Measurements from ENCODE around the gene KRT81.
A peak's percentile ranks its signal among the peaks of the same experiment; 100 is the strongest.

KRT81 gene

DNA sequence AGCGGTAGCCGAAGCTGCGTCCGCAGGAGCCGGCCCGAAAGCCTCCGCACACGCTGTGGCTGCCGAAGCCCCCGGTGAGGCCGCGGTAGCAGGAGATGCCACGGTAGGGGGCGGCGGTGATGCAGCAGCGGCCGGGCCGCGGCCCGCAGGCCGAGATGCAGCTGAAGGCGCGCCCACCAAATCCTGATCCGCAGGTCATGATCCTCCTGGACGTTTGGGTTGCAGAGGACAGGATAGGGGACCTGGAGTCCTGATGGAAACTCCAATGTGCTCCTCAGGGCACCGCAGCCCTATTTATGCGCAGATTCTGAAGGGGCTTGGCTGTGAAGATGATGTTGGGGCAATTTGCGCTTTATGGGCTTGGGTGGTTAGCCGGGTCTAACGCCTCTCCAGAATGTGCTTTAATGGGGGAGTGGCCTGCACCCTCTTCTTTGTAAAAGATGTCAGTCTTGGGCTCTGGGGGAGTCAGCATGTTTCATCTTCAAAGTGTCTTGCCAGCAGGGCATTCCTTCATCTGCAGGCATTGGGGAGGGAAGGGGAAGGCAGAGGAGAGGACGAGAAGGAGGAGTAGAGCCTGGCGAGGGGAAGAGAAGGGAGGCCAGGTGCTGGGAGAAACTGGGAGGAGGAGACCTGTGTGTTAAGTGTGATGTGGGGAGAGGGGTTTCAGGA, at the start of gene KRT81:
TSS of gene KRT81 (minus strand) at position 268 of the 669 bp plus-strand sequence. CDS start at position 199, 69 bp downstream.
- no peak for DNase-seq

DNA sequence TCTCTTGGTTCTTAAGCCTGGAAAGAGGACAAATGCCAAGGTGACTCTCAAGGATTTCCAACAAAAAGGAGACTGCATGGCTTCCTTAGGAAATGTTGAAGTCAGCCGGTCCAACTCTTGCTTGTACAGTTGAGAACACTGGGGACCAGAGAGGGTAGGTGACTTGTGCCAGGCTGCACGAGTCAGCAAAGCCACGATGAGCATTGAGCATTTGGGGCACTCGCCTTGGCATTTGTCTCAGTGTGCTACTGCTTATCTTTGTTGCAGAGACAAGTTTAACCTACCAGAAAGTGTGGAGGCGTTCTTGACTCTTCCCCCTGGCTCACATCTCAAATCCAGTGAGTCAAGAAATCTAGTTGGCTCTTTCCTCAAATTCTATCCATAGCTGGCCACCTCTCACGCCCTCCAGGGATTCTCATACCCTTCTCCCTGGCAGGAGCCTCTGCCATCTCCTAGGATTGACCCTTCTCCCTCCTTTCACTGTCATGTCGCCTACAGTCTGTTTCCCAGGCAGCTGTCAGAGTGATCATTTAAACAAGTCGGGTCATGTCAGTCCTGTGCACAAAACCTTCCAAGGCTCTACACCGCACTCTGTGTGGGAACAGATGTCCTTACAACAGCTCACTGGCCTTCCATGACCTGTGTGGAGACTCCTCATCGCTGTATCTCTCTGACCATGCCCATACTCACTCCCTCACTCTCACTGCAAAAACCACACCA, 47.1 kb upstream of the KRT81 start:
- DNase-seq: no peak

DNA sequence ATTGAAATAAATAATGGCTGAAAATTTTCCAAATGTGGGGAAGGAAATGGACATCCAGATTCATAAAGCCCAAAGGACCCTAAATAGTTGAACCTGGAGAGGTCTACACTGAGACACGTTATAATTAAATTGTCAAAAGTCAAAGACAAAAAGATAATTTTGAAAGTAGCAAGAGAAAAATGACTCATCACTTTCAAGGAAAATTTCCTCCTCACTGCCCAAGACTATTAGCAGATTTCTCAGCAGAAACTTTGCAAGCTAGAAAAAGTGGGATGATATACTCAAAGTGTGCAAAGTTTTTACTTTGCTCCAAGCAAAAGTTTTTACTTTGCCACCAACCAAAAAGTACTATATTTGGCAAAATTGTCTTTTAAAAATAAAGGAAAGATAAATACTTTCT, 45.7 kb upstream of the KRT81 start:
- no peak for DNase-seq

DNA sequence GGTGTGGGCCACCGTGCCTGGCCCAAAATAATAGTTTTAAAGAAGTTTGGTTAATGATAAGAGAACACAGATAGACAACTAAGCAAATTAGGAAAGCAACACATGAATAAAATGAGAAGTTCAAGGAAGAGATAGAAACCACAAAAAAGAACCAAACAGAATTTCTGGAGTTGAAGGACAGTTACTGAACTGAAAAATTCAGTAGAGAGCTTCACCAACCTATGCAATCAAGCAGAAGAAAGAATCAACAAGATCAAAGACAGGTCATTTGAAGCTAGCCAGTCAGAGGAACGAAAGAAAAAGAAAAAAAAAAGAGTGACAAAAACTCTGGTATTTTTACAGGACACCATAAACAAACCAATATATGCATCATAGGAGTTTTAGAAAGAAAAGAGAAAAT, 45.3 kb upstream of the KRT81 start:
- DNase-seq: no peak

DNA sequence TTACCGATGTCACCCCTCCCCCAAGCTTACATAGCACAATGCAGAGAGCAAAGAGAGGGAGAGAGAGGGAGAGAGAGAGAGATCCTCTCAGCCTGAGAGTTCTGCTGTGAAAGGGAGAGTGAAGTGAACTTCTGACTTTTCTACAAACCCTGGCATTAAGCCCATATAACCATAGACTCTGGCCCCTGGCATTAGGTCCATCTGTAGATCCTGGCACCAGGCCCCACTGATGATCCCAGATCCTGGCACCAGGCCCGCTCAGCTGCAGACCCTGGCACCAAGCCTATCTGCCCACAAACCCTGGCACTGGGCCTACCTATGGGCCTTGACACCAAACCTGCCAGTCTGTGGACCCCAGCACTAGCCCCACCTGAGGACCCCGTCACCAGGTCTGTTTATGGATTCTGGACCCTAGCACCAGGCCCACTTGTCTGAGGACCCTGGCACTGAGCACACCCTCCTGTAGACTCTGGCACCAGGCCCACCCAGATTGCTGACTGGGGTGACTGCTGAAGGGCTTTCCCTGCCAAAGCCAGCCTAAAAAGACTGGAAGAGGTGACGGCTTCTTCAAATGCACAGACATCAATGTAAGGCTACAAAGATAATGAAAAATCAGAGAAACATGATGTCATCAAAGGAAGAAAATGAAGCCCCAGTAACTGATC, 44.4 kb upstream of the KRT81 start:
- no peak for DNase-seq

DNA sequence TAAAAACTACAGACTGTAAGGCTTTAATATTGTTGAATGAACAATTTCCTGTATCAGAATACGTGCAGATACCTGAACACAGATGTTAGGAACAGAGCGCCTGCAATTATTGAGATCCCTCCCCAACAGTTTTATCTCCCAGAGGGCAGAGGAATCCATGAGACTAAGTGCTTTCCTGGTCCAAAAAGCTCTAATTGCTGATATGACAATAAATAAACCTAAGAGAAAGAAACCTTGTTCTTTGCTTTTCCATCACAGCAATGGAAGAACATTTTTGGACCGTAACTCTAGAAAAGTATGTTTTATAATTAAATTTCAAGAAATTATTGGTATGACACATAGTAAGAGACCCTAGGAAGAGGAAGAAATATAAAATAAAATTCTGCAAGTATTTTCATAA, 42.9 kb upstream of the KRT81 start:
- DNase-seq: no peak

DNA sequence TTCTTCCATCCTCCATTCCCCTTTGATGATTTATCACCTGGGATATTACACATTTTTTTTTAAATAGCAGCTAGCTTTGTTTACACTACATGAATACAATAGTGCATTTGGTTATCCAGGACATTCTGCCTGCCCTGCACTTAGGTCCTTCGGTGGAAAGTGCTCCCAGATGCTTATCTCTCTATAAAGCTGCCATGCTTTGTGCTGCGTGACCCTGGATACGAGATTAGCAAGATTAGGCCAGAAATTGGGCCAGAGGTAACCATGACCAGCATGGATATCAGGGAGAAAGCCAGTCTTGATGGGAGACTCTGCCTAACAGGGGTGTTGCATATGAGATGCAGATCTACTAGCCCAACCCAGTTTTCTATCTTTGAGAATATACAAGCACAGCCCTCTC, 42.0 kb upstream of the KRT81 start:
- no peak for DNase-seq

DNA sequence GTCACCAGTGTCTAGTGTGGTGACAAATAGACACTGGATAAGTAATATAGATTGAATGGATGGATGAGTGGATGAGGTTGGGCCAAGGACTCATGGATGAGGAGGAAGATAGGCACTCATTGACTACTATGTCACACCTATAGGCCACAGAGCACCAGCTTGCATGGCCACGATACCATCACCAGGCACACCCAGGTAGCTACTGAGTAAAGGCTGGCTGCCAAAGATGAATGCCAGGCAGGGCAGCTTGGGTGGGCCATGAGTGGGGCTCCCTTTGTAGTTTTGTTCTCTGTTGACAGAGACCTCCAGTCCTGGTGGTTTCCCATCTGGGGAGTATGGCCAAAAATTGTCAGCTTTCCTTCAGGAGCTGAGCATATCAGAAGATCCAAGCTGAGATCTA, 41.0 kb upstream of the KRT81 start:
- DNase-seq: no peak

DNA sequence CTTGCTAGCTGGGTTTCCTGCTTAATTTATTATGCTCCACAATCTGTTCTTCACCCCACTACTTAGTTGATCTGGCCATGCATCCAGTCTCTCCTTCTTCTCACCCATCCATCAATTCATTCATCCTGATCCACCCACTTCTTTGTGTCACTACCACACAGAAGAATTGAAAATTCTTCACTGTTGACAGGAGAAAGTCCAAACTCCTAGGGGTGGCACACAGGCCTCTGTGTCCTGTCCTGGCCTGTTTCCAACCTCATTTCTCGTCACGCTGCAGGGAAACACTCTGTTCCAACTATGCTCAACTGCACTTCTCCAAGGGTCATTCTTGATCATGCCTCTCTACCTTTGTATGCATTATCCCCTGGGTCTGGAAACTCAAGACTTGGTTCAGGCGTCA, 40.5 kb upstream of the KRT81 start:
- no peak for DNase-seq

DNA sequence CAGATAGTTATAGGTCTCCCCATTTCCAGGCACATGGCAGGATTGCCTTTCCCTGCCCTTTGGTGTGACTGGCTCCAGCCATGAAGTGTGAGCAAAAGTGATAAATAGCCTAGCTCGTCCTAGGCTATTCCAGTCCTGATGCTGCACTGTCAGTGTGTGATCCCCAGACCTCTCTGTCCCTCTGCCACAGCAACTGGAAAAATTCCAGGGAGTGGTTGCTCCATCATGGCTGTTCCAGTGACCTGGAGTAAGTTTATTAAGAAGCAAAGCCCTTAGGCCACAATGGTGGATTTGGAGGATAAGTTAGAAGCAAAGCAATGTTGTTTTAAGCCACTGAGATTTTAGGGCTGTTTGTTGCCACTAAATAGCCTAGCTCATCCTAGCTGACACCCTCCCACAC, 39.7 kb upstream of the KRT81 start:
- no peak for DNase-seq

DNA sequence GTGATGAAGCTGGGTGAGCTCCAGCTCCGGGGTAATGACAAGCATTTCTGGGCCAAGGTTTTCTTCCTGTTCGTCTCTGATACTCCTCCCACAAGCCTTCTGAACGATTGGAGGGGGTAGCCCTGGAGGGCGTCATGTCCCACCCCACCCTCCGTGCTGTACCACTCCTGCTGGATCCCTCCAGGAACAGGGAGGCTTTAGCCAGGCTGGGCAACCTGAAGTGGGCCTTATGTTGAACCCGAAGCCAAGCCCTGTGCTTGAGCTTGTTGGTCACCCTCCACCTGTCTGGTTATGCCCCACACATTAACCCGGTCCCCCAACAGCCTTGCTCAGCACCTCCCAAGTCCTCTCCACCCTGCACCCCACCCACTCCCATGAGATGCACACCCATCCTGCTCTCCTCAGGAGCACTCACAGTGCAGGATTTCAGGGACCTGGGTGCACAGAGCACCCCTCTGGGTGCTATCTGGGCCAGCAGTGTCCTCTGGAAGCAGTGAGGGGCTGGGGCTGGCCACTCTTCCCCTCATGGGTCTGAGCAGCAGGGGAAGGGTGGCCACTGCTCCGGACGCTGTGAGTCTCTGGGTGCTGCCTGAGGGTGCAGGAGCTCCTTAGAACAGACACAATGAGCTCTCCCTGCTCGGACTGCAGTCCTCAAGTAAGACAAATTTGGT, 36.6 kb upstream of the KRT81 start:
- no peak for DNase-seq

DNA sequence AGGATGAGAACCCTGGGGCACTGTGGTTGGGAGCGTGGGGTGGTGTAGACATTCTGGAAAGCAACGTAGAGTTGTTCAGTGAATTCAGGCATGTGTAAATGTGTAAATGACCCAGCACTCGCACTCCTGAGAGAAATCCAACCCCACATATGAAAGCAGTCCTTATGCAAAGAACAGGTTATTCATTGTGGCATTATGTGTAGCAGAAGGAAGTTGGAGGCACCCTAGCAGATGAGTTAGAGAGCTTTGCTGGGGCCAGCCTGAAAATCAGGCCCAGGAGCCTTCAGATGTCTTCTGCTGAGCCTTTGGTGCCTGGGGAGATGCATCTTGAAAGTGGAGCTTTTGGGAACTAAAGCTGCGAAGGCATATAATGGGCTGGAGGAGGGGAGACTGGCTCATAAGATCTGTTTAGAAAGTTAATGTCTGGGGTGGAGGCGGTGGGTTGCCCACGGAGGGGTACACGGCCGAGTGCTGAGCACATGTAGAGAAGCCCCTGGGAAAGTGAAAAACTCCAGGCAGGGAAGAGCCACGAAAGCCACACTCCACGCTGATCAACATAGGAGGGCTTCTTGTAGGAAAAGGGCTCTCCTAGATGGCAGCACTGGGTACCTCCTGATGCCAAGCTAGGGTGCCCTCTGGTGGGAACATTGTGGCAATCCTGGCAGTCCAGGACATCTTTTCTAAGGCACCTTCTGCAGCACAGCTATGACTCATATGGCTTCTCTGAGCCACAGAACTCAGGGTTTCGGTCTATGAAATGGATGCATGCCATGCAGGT, 35.9 kb upstream of the KRT81 start:
- peak; percentile 84 for DNase-seq

DNA sequence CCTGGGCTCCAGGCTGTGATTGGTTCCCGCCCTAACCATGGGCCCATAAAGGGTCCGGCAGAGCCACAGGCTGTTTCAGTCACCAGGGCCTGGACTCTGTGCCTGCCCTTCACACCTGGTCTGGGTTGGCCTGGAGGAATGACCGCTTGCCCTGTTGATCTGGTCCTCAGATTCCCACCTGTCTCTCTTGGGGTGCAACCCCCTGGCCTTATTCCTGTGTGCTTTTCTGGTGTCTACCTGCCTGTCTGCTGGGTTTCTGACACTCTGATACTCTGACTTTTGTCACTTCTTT, 32.8 kb upstream of the KRT81 start:
- DNase-seq: no peak

DNA sequence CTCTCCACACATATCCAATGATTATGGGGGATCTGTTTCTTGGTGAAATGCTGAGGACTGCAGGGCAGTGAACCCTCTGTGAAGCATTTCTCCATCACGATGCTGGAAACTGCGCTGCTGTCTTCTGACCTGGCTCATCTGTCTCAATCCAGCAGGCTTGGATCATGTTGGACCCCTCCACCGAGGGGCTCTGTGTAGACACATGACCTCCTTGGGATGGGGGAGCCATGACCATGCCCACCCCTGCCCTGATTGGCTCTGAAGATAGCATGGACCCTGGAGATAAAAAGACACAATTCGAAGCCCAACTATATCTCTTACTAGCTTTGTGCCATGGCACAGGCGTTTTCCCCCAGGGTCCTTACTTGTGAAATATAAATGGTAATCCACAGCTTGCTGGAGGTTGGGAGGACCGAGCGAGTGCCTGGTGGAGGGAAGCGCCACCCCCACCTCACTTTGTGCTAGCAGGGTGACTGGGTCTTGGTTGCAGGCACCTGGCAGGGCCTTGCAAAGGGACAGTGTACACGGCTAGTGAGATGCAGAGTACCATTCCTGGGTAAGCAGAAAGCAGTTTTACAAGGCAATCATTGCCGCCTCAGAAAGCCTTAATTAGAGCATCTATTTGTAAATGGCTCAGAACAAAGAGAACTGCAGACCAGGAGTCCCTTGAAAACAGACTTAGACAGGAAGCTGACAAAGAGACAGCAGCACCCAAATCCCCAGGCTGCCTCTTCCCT, 32.2 kb upstream of the KRT81 start:
- DNase-seq: no peak

DNA sequence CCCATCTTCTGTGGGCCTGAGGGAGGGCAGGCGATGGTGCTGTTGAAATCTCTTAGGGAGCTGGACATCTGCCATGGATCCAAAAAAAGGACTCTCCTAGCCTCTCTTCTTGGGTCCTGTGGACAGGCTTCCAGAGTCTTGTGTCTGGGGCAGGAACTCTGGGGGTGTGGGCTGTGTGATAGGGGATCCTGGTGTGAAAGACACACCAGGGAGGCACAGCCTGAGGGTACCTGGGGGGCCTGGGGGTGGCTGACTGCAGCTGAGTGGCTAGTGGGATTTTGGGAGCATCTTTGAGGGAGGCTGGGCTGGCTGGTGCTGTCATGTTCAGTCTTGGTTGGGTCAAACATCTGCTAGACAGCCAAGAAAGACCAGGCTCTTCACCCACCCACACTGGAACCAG, 31.7 kb upstream of the KRT81 start:
- DNase-seq: no peak

DNA sequence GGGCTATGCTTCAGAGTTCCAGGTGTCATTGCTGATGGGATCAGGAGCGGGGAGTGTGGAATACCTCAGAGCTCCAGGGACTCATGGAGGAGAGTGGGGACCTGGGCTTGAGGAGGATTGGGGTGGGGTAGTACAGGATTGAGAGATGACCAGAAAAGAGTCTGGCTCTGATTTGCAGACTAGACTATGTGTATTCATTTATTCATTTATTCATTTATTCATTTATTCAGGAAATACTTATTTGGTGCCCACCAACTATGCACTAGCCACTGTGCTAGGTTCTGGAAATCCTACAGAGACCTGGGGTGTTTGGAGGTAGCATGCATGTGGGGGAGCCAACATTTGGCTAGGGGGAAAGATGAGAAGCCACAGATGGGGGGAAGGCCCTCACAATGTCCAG, 30.7 kb upstream of the KRT81 start:
- no peak for DNase-seq

DNA sequence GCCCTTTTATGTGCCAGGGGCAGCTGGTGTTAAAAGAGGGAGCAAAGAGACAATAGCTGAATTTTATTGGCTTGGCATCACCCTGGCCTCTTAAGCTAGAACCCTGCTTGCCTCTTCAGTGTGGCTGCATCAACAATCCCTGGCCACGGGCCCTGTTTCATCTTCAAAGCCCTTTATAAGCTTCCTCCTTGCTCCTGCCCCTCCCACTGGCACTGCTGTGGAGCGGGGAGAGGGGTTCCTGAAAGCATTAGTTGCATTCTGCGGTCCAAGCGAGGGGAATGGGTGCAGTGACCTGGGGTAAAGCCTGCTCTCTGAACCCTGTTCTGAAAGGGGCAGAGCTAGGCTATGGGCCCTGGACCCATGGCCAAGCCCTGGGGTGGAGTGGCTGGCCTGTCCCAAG, 30.1 kb upstream of the KRT81 start:
- no peak for DNase-seq

DNA sequence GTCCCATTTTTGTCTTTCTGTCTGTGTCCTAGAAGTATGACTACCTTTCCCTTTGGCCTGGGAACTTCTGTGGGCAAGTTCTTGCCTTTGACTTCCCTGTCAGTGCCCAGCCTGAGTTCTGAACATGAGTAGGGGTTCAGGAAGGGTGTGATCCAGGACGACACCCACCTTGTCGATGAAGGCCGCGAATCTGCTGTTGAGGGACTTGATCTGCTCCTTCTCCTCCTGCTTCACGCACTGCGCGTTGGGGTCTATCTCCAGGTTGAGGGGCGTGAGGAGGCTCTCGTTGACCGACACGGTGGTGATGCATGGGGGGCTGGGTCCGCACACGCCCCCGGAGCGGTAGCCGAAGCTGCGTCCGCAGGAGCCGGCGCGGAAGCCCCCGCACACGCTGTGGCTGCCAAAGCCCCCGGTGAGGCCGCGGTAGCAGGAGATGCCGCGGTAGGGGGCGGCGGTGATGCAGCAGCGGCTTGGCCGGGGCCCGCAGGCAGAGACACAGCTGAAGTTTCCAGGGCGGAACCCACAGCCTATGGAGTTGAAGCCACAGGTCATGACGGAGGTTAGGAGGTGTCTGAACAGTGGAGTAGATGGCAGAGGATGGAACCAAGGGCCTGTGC, 29.6 kb upstream of the KRT81 start, which contains the start of gene KRT83:
TSS of gene KRT83 (minus strand) at position 615 of the 617 bp plus-strand sequence. CDS start at position 552, 63 bp downstream.
- no peak for DNase-seq

DNA sequence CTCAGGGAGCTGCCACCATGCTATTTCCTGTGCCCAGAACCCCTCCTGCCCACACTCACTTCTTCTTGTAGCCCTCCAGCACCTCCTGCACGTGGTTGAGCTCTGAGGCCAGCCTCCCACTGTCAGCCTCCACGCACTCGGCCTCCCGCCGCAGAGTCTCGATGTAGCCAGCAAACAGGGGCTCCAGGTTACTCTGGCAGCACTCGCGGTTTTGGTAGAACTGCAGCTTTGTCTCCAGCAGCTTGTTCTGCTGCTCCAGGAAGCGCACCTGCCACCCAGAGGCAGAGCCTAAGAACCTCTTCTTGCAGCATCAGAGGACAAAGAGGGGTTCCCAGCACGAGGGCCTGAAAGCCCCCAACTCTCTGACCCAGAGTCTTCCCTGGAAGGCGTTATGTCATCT, 27.8 kb upstream of the KRT81 start:
- no peak for DNase-seq

DNA sequence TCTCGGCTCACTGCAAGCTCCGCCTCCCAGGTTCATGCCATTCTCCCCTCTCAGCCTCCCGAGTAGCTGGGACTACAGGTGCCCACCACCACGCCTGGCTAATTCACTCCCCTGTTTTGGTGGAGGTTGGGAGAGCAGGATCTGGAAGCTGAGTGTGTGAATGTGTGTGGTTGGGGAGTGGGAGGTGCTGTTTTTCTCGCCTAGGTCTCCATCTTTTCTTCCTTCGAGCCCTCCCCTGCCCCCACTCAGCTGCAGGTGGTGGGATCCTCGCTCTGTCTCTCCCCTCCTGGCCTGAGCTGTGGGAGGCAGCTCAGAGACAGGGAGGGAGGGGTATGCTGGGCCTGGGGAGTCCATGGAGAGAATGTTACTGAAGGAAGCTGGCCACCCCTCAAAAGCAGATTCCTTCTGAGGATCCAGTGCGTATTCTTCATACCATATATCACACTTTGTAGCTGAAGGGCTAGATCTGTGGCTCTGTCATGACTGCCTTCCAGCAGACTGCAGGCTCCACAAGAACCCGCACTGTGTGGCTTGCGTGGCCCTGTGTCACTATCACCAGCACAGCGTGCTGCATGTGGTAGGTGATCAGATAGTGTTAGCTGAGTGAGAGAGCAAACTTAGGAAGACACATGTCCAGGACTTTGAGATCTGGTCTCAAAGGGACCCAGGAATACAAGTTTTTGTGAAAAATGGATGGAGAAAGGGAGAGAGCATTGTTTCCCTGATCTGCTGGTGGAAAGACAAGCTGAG, 27.1 kb upstream of the KRT81 start:
- no peak for DNase-seq

DNA sequence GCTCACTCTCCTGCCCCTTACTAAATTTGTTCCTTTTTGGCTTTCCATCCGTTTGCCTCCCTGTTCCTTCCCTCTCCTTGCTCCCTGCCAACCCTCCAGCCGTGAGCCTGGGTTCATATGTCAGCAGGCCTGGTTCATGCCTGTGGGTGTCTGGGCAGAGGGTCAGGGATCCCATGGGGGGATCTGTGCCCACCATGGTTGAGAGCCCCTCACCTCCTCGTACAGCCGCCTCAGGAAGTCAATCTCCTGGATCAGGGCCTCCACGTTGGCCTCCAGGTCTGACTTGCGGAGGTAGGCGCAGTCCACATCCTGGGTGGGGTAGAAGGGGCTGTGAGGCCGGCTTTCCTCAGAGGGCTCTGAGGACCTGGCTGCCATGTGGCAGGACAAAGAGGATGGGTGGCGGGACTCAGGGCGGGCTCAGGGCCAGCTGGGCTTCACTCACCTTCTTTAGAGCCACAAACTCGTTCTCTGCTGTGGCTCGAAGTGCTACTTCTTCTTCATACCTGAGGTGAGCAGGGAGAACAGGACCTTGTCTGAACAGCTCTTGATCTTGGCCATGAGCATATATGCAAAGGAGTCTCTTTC, 26.2 kb upstream of the KRT81 start:
- no peak for DNase-seq
